IMR-90 (cell line): ENCODE measurements around the gene IQCE. TPM values are rescaled to one million over a fixed set of nuclear protein-coding genes. Genes with fewer than 3 reads are reported as not detected.

Experiments
- ATAC-seq: fragments of 200-7000 bp; cut with Tn5 transposase; 2 replicates; pipeline ENCODE4 v1.9.1; 2020; ENCODE audit warnings: low read depth, mild to moderate bottlenecking, moderate library complexity
- BruUV-seq: library from RNA; stranded (reverse); fragments of 400-500 nt; replicated peaks from 2 replicates; lab custom pipeline; 2021; lab: Mats Ljungman, UMichigan
- CTCF ChIA-PET: fragments of 300-600 bp; formaldehyde crosslinking; extraction: SDS; loops from one replicate; lab custom pipeline; 2021; ENCODE audit warnings: antibody characterized with exemption; lab: Yijun Ruan, JAX
- POLR2A ChIA-PET: fragments of 300-600 bp; sonication (Branson Sonifier 250); formaldehyde crosslinking; loops from one replicate; lab custom pipeline; 2022; ENCODE audit warnings: antibody characterized with exemption; ENCODE audit not compliant: unreplicated experiment; lab: Charles Lee
- DNase-seq: peaks from one replicate; pipeline ENCODE4 v3.0.0; 2013
- H2AFZ ChIP-seq: replicated peaks from 2 replicates; pipeline ENCODE3; 2013; ENCODE audit warnings: low read length, mild to moderate bottlenecking; ENCODE audit not compliant: poor library complexity
- H2AK5ac ChIP-seq: 2 replicates; pipeline ENCODE4 v1.6.1; 2013; ENCODE audit warnings: low read depth, low read length, inconsistent platforms
- H2AK9ac ChIP-seq: replicated peaks from 2 replicates; pipeline ENCODE3; 2013; ENCODE audit warnings: mild to moderate bottlenecking, low read depth, low read length, moderate library complexity; ENCODE audit not compliant: poor library complexity
- H2BK120ac ChIP-seq: 2 replicates; pipeline ENCODE4 v1.6.1; 2013; ENCODE audit warnings: low read depth, low read length, inconsistent platforms
- H2BK15ac ChIP-seq: 3 replicates; pipeline ENCODE4 v1.6.1; 2013; ENCODE audit warnings: low read depth, low read length, inconsistent platforms
- H2BK20ac ChIP-seq: 2 replicates; pipeline ENCODE4 v1.6.1; 2013; ENCODE audit warnings: low read depth, mild to moderate bottlenecking, inconsistent platforms, low read length, moderate library complexity
- H2BK5ac ChIP-seq: 2 replicates; pipeline ENCODE4 v1.6.1; 2013; ENCODE audit warnings: mild to moderate bottlenecking, low read depth, low read length, inconsistent platforms; ENCODE audit not compliant: poor library complexity, severe bottlenecking
- H3K14ac ChIP-seq: replicated peaks from 2 replicates; pipeline ENCODE4 v1.6.1; 2013; ENCODE audit warnings: low read depth, low read length, inconsistent platforms
- H3K18ac ChIP-seq: 2 replicates; pipeline ENCODE4 v1.6.1; 2013; ENCODE audit warnings: low read depth, low read length, control low read depth
- H3K23ac ChIP-seq: 2 replicates; pipeline ENCODE4 v1.6.1; 2013; ENCODE audit warnings: low read depth, low read length, inconsistent platforms
- H3K27ac ChIP-seq: 2 replicates; pipeline ENCODE4 v1.5.1; 2013; ENCODE audit warnings: mild to moderate bottlenecking, control low read depth, low read length; ENCODE audit not compliant: insufficient read depth
- H3K27me3 ChIP-seq: 2 replicates; pipeline ENCODE4 v1.6.1; 2013; ENCODE audit warnings: low read length; ENCODE audit not compliant: control insufficient read depth, insufficient read depth
- H3K36me3 ChIP-seq: 2 replicates; pipeline ENCODE4 v1.6.1; 2013; ENCODE audit warnings: low read length, mixed read lengths; ENCODE audit not compliant: control insufficient read depth, insufficient read depth
- H3K4ac ChIP-seq: 2 replicates; pipeline ENCODE4 v1.6.1; 2013; ENCODE audit warnings: low read depth, low read length, inconsistent platforms
- H3K4me1 ChIP-seq: 2 replicates; pipeline ENCODE4 v1.6.1; 2013; ENCODE audit warnings: low read length, mixed read lengths; ENCODE audit not compliant: control insufficient read depth, insufficient read depth
- H3K4me2 ChIP-seq: 2 replicates; pipeline ENCODE4 v1.6.1; 2013; ENCODE audit warnings: low read depth, mild to moderate bottlenecking, control low read depth, low read length, moderate library complexity
- H3K4me3 ChIP-seq: 2 replicates; pipeline ENCODE4 v1.5.1; 2013; ENCODE audit warnings: low read depth, mild to moderate bottlenecking, control low read depth, low read length, moderate library complexity; ENCODE audit not compliant: insufficient read depth
- H3K56ac ChIP-seq: 2 replicates; pipeline ENCODE4 v1.6.1; 2013; ENCODE audit warnings: low read length, inconsistent platforms; ENCODE audit not compliant: insufficient read depth; ENCODE audit errors: extremely low read depth
- H3K79me1 ChIP-seq, 2 experiments: 2 replicates each; pipeline ENCODE4 v1.6.1; 2013; ENCODE audit warnings: low read length in 2 of 2, inconsistent platforms in 1 of 2, low read depth in 1 of 2
- H3K9ac ChIP-seq: 2 replicates; pipeline ENCODE4 v1.6.1; 2013; ENCODE audit warnings: low read depth, low read length, control low read depth
- H3K9me1 ChIP-seq: 2 replicates; pipeline ENCODE4 v1.6.1; 2013; ENCODE audit warnings: low read length, inconsistent platforms; ENCODE audit not compliant: insufficient read depth
- H3K9me3 ChIP-seq: 2 replicates; pipeline ENCODE4 v1.6.1; 2013; ENCODE audit warnings: low read length; ENCODE audit not compliant: control insufficient read depth, insufficient read depth
- H4K20me1 ChIP-seq: 2 replicates; pipeline ENCODE4 v1.6.1; 2013; ENCODE audit warnings: low read length, inconsistent platforms; ENCODE audit not compliant: insufficient read depth
- H4K5ac ChIP-seq: 2 replicates; pipeline ENCODE4 v1.6.1; 2013; ENCODE audit warnings: mild to moderate bottlenecking, low read depth, low read length, control low read depth
- H4K8ac ChIP-seq, 2 experiments: 2 replicates each; pipeline ENCODE4 v1.6.1; 2013; ENCODE audit warnings: low read depth in 2 of 2, low read length in 2 of 2, control low read depth in 1 of 2, inconsistent platforms in 1 of 2
- H4K91ac ChIP-seq: 2 replicates; pipeline ENCODE4 v1.6.1; 2013; ENCODE audit warnings: low read depth, low read length, inconsistent platforms; ENCODE audit not compliant: insufficient read depth
- BHLHE40 ChIP-seq: fragments of 150-350 bp; IDR thresholded peaks from 2 replicates; pipeline ENCODE4 v1.6.1; 2016; ENCODE audit warnings: mild to moderate bottlenecking, low read depth, low read length
- CEBPB ChIP-seq: IDR thresholded peaks from 2 replicates; pipeline ENCODE4 v1.6.1; 2012; ENCODE audit warnings: low read depth, low read length, improper control_type of control experiment
- MAZ ChIP-seq: IDR thresholded peaks from 2 replicates; pipeline ENCODE4 v1.6.1; 2012; ENCODE audit warnings: low read depth, mild to moderate bottlenecking, low read length, improper control_type of control experiment, moderate library complexity, borderline replicate concordance
- MXI1 ChIP-seq: IDR thresholded peaks from 2 replicates; pipeline ENCODE4 v1.6.1; 2012; ENCODE audit warnings: low read depth, mild to moderate bottlenecking, low read length, moderate library complexity, borderline replicate concordance
- NFE2L2 ChIP-seq: fragments of 150-350 bp; IDR thresholded peaks from 2 replicates; pipeline ENCODE4 v1.6.1; 2016; ENCODE audit warnings: low read depth, mild to moderate bottlenecking, low read length
- POLR2A ChIP-seq: IDR thresholded peaks from 2 replicates; pipeline ENCODE4 v1.6.1; 2012; ENCODE audit warnings: mild to moderate bottlenecking, low read depth, low read length
- RAD21 ChIP-seq: IDR thresholded peaks from 2 replicates; pipeline ENCODE4 v1.6.1; 2012; ENCODE audit warnings: low read length, improper control_type of control experiment
- RCOR1 ChIP-seq: IDR thresholded peaks from 2 replicates; pipeline ENCODE4 v1.6.1; 2012; ENCODE audit warnings: mild to moderate bottlenecking, low read length, improper control_type of control experiment; ENCODE audit not compliant: insufficient replicate concordance
- SMC3 ChIP-seq: fragments of 150-350 bp; IDR thresholded peaks from 2 replicates; pipeline ENCODE4 v1.6.1; 2016; ENCODE audit warnings: low read depth, mild to moderate bottlenecking, antibody characterized with exemption, low read length, moderate library complexity
- USF2 ChIP-seq: fragments of 150-350 bp; IDR thresholded peaks from 2 replicates; pipeline ENCODE4 v1.6.1; 2017; ENCODE audit warnings: mild to moderate bottlenecking, antibody characterized with exemption, low read length, low read depth
- WGBS, 2 experiments: methylation state at CpG; one replicate each; pipeline versions ENCODE4 v1.1.5 to v1.1.7; 2013; ENCODE audit warnings: missing lambda C conversion rate in 2 of 2; ENCODE audit not compliant: insufficient read length in 1 of 2; ENCODE audit errors: extremely low coverage in 2 of 2; 5-methylcytosine and 5-hydroxymethylcytosine counted together
- dilution Hi-C: fragments of 300-500 bp; cut with HindIII; formaldehyde crosslinking; loops from one replicate; pipeline ENCODE4 v1.14.3; 2018; ENCODE audit warnings: low sequenced_read_pairs; ENCODE audit not compliant: unreplicated experiment
- in situ Hi-C: fragments of 300-500 bp; cut with MboI; formaldehyde crosslinking; loops from 3 replicates; pipeline ENCODE4 v1.14.3; 2019; ENCODE audit warnings: low sequenced_read_pairs, inconsistent platforms, mixed read lengths
- intact Hi-C: fragments of 100-400 bp; cut with micrococcal nuclease; formaldehyde crosslinking; loops from 2 replicates; pipeline ENCODE4 v1.10.0; 2022
- polyA plus RNA-seq, 3 experiments: library from polyadenylated mRNA; depleted of rRNA; stranded (reverse); fragments of >200 nt; gene quantifications; 2 replicates each; pipeline ENCODE4 v1.2.3, GENCODE V29; 2012; ENCODE audit warnings: low replicate concordance in 1 of 3
- total RNA-seq: library from RNA; depleted of rRNA; stranded (reverse); fragments of >200 nt; gene quantifications from 2 replicates; pipeline ENCODE4 v1.2.3, GENCODE V29; 2012
- TF ChIP-seq, protein P1 (sequence below): conservative IDR thresholded peaks from 2 replicates; pipeline ENCODE4 v1.5.1; 2012; ENCODE audit warnings: mild to moderate bottlenecking, low read depth, low read length, improper control_type of control experiment
- TF ChIP-seq, protein P2 (sequence below): fragments of 150-350 bp; IDR thresholded peaks from 2 replicates; pipeline ENCODE4 v1.6.1; 2016; ENCODE audit warnings: low read depth, mild to moderate bottlenecking, low read length, moderate library complexity, borderline replicate concordance

Gene IQCE
- total and polyA plus RNA-seq, 2 of the 4 experiments (the other 2 are of a cell fraction) = 5.0 to 6.3 TPM

- Histone ChIP-seq H4K91ac (no peak overlapping the region), H3K36me3 (peaks cover 13% of the 10 kb centered on the region), H2AK5ac (no peak overlapping the region), H3K27me3 (no peaks in the 10 kb centered on the region), H3K14ac (no peak overlapping the region), H3K79me1 (no peaks in the 10 kb centered on the region), H3K4me3 (no peak overlapping the region), H3K56ac (no peak overlapping the region), H4K5ac (no peak overlapping the region), H2BK5ac (no peak overlapping the region), H4K8ac (no peak overlapping the region), H2BK120ac (no peak overlapping the region), H2BK20ac (no peak overlapping the region), H3K4me2 (no peak overlapping the region), H3K4ac (no peak overlapping the region), H3K4me1 (no peaks in the 10 kb centered on the region), H4K20me1 (no peaks in the 10 kb centered on the region), H3K18ac (no peak overlapping the region), H2BK15ac (no peak overlapping the region), H3K9me3 (no peaks in the 10 kb centered on the region), H3K9ac (no peak overlapping the region), H3K27ac (no peak overlapping the region), H3K23ac (no peak overlapping the region), H2AFZ (no peak overlapping the region), H2AK9ac (no peak overlapping the region), H3K9me1 (no peaks in the 10 kb centered on the region)
- in situ Hi-C loops = no loop called here
- intact Hi-C loops = no loop called here
- no TSS peak for BruUV-seq
- 83% methylated on average over 6 of the region's 24 CpGs; no CpG with 5 or more reads in 1 of the 2 experiments for WGBS, 2 experiments
- DNase-seq (no peak), ATAC-seq (no peak)
- TF ChIP-seq BHLHE40 (no peak), SMC3 (no peak), USF2 (no peak), NFE2L2 (no peak), RCOR1 (no peak), POLR2A (no peak), CEBPB (no peak), MAZ (no peak), RAD21 (no peak), MXI1 (no peak)
- TF ChIP-seq, protein P1, sequence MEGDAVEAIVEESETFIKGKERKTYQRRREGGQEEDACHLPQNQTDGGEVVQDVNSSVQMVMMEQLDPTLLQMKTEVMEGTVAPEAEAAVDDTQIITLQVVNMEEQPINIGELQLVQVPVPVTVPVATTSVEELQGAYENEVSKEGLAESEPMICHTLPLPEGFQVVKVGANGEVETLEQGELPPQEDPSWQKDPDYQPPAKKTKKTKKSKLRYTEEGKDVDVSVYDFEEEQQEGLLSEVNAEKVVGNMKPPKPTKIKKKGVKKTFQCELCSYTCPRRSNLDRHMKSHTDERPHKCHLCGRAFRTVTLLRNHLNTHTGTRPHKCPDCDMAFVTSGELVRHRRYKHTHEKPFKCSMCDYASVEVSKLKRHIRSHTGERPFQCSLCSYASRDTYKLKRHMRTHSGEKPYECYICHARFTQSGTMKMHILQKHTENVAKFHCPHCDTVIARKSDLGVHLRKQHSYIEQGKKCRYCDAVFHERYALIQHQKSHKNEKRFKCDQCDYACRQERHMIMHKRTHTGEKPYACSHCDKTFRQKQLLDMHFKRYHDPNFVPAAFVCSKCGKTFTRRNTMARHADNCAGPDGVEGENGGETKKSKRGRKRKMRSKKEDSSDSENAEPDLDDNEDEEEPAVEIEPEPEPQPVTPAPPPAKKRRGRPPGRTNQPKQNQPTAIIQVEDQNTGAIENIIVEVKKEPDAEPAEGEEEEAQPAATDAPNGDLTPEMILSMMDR = no peak
- TF ChIP-seq, protein P2, sequence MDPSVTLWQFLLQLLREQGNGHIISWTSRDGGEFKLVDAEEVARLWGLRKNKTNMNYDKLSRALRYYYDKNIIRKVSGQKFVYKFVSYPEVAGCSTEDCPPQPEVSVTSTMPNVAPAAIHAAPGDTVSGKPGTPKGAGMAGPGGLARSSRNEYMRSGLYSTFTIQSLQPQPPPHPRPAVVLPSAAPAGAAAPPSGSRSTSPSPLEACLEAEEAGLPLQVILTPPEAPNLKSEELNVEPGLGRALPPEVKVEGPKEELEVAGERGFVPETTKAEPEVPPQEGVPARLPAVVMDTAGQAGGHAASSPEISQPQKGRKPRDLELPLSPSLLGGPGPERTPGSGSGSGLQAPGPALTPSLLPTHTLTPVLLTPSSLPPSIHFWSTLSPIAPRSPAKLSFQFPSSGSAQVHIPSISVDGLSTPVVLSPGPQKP = no peak
- POLR2A ChIA-PET = no interaction called here
- dilution Hi-C loops = no loop called here
- CTCF ChIA-PET = no interaction called here
These were observed 23.4 kb downstream of the IQCE start for GRCh38 chr7:2582006-2582735.
